Fibroblast of skin of left quadriceps (primary cell): Measurements from ENCODE around the gene NUDT1.
A peak's percentile ranks its signal among the peaks of the same experiment; 100 is the strongest.
"Not testable (repeated sequence)": the region's sequence is repeated elsewhere in the genome, so short reads cannot be mapped to it uniquely, and the experiment has no call there.

Experiments
- DNase-seq, 2 experiments: peaks; one replicate each; pipeline ENCODE4 v3.0.0-alpha.2; 2013; ENCODE audit warnings: low read depth in 2 of 2

Gene NUDT1

DNA sequence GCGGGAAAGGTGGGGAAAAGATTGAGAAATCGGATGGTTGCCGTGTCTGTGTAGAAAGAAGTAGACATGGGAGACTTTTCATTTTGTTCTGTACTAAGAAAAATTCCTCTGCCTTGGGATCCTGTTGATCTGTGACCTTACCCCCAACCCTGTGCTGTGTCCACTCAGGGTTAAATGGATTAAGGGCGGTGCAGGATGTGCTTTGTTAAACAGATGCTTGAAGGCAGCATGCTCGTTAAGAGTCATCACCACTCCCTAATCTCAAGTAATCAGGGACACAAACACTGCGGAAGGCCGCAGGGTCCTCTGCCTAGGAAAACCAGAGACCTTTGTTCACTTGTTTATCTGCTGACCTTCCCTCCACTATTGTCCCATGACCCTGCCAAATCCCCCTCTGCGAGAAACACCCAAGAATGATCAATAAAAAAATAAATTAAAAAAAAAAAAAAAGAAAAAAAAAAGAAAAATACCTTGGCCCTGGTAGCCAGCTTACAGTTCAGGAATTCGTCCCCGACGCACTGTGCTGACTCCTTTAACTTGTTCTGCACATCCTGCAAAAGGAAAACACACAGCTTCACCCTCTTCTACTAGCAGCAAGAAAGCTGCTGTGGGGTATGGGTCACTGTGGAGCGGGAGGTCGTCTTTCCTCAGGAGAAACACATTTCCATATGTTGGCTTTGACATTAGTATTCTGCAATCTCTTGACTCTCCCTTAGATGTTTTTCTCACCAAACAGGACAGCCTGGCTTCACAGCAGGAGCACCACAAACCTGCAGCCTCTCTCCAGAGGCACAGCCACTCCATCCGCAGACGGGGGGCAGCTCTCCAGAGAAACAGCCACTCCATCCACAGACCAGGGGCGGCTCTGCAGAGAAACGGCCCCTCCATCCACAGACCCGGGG, 27.3 kb downstream of the NUDT1 start:
- DNase-seq: not testable (repeated sequence)

DNA sequence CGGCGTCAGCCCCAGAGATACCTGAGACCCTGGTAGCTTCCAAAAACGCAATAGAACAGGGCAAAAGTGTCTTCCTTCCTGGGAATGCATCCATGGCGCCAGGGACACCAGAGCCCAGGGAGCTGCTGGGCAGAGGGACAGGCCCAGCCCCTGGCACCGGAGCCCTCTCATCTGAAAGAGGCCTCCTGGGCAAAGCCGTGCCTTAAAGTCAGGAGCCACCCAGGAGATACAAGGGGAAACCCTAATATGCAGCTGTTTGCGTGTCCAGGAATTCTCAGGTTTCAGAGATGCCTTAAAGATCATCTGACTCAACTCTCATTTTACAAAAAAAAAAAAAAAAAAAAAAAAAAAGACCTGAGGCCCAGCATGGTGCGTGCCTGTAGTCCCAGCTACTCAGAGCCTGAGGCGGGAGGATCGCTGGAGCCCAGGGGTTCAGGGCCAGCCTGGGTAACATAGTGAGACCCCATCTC, 28.0 kb downstream of the NUDT1 start:
- no peak for DNase-seq

DNA sequence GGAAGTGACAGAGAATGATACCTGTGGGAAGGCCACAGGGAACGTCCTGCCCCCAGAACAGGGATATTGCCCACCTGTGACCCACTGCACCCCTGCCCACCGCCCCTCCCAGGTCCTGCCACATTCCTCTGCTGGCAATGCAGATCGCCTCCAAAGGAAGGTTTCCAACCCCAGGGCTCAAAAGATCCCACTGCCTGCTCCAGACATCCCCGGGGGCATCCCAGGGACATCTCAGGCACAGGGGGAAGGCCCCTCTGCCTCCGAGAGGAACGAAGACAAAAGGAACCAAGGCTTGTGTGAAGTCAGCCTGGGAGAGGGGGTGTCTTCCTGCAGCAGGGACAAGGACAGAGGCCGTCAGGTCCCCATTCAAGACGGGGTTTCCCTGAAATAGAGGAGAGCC, 28.5 kb downstream of the NUDT1 start:
- DNase-seq: no peak

DNA sequence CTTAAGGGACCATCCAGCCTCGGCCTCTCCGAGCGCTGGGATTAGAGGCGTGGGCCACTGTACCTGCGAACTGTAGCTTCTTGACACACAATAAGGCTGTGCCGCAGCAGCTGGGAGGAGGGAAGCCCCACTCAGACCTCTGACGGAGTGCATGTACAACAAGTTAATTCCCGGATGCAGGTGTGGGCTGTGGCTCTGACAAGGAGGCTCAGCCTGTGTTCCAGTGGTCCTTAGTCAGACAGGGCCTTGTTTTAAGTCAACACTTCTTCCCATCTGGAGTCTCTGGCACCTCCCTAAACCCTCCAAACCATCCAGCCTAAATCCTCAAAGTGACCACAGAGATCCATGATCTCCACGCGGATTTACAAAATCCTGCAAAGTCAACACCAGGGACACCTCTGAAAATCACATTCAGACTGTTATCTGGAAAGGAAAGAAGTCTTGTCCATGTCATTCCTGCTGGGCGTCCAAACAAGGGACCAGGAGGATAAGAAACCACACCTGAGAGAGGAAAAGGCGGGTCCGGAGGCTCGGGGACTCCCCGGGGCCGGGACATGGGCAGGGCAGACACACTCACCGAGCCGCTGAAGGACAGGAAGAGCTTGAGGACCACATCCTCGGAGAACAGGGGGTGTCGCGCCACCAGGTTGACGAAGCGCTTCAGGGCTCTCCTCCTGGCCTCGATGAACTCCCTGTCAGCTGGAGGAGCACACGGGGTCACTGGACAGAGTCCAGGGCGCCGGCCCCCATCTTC, 29.4 kb downstream of the NUDT1 start:
- DNase-seq: no peak

DNA sequence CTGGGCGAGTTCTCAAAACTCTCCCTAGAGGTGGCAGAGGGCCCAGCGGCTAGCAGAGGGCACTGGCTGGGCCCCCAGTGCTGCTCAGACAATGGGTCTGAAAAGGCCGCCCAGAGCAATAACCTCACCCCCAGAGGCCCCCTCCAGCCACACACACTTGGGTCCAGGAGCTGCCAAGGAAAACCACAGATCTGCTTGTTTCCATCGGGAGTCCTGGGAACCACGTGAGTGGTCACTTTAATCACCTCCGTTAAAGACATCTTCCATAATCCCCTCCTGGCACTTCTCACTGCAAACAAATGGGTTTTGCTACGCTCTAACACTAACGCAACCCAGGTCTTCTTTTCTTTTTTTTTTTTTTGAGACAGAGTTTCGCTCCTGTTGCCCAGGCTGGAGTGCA, 30.0 kb downstream of the NUDT1 start:
- DNase-seq: no peak

DNA sequence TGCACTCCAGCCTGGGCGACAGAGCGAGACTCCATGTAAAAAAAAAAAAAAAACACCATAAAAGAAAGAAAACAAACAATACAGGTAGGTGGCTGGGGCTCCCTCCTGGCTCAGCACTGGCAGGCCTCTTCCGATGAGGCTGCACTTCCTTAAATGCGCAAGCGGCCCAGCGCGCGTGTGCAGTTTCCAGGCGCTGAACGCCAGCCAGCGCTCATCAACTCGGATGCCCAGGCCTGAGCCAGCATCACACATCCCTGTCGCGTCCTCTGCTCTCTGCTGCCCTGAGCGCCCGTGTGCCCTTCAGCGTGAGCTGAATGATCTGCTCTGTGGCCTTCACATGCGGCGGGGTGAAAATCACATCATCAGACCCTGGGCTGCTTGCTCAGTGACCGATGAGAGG, 31.8 kb downstream of the NUDT1 start:
- DNase-seq: no peak

DNA sequence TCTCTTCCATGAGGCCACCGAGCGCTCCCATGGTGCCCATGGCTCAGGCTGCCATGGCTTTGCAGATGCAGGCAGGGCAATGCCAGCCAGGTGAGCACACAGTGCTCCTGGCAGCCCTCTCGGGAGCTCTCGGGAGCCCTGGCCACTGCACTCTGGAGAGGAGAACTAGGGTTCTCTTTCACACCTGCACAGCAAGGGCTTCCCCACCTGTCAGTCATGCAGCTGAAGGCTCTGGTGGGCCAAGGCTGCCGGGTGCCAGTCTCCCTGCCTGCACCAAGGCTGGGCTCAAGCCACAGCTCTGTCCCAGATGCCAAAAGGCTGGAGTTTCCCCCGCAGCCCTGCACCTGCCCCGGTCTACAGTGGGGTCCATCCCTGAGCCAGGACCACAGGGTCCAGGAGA, 32.6 kb downstream of the NUDT1 start:
- no peak for DNase-seq

DNA sequence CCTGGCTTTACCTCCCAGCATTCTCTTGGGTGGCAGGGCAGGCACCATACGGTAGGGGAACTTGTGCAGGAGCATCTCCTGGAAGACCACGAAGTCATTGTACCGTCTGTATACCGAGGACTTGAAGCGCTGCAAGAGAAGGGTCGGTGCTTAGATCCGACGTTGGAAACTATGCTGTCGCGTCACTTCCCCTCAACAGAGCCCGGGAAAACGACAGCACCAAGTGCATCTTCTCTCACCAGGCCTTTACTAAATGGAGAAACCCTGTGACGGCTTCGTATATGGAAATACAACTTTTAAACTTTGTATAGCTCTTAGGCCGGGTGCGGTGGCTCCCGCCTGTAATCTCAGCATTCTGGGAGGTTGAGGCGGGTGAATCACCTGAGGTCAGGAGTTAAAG, 33.1 kb downstream of the NUDT1 start:
- DNase-seq: no peak

DNA sequence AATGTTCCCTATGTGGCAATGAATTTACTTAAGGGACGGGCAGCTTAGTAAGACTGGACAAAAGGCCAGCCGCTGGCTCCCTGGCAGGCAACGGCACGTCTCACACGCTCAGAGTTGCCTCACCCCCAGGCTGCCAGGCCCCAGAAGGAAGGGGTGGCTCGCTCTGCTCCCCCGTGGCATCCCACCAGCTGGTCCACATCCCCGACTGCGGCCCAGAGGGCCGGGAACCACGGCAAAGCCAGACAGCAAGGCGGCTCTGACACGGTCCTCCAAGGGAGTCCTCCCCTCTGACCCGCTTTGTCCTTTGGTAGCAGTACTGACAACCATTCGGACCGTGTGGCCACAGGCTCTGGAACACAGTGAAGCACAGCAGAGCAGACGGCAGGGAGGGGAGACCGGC, 34.1 kb downstream of the NUDT1 start:
- DNase-seq: no peak

DNA sequence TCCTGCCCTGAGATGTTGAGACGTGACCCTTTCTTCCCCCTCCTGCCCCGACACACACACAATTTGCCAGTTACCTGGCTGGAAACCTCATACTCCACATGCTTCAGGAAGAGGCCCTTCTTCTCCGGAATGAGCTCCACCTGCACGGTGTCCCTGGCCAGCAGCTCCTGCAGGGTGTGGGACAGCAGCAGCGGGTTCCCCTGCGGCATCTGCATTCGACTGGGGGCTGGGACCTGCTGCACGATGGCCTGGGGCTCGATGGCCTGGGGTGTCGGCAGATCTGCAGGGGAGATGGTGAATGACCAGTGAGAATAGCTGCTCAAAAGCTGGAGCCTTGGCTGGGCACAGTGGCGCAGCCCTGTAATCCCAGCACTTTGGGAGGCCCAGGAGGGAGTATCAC, 36.0 kb downstream of the NUDT1 start:
- DNase-seq: no peak

DNA sequence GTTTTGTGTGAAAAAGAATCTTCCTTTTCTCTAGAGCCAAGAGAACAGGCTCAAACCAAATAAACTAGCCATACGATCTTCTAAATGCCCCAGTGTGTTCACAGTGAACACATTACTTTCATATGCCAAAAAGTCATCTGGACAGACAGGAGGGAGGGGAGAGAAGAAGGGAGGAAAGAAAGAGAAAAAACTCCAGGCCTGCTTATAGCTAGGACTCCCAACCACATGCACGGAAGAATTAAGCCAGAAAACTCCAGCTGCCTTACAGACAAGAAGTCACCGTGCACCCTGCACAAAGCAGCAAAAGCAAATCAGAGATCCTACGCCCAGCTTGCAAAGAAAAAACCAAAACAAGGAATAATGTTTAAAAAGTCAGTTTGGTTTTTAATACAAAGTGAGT, 37.9 kb downstream of the NUDT1 start:
- DNase-seq: no peak

DNA sequence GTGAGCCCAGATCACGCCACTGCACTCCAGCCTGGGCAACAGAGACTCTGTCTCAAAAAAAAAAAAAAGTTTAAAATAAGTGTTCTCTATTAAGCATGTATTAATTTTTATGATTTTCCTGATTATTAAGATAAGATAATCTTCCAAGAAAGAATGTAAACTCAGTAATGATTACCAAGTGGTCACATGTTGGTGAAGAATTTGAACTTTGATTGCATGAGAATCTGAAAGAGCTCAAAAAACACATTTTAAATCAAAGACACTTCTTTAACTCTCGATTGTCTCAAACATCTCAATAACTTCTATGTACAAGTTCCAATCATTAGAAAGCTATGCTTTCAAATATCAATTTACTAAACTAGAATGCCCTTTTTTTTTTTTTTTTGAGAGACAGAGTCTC, 38.4 kb downstream of the NUDT1 start:
- DNase-seq: no peak

DNA sequence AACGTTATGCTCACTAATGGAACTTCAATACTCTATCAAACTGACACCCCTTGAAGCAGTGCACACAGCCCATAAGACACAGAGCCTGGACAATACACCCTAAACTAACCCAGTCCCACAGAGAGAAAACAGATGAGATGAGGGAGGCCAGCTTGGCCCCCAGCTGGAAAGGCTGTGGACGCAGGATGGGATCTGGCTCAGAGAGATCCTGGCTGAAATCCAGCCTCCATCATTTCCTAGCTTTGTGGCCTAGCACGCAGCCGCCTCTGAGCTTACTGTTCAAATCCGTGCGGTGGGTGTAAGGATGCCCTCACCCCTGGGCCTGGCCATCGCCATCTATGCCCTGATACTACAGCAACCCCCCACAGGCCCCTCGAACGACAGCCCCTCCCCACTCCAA, 39.5 kb downstream of the NUDT1 start:
- peak in 1 of 2 experiments; percentile 21 for DNase-seq

DNA sequence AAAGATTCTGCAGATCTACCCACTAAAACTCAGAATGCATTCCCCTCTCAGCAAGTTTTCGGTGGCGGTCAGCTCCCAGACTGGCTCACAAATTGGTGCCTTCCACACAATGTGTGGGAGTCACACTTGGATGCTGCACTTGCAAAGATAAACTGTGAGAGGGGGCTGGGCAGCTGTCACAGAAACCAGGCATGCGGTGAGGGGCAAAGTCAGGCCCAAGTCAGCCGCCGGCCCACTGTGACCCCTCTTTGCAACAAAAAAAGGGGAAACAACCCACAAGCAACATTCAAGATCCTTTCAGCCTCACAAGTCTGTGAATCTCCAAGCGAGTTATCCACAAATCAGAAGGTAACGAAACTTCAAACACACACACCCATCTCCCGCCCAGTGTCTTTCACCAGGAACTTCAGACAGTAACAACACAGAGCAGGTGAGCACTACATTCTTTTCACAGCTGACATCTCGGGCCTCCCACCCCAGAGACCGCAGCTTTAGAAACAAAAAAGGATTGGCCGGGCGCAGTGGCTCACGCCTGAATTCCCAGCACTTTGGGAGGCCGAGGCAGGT, 40.2 kb downstream of the NUDT1 start:
- no peak for DNase-seq

DNA sequence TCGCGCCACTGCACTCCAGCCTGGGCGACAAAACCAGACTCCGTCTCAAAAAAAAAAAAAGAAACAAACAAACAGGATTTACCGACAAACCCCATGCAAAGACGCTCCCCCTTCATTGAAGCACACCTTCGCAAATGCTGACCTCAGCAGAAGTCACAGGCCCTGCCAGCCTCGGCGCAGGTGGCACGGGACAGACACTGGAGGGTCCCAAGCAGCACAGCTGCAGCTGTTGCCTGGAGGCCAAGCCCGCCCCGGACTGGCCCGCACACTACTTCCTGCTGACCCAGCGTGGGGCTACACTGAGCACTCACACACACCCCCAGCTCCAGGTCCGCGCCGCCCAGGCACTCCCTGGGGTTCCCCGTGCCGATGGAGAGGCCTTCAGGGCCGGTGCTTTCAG, 41.0 kb downstream of the NUDT1 start:
- no peak for DNase-seq

DNA sequence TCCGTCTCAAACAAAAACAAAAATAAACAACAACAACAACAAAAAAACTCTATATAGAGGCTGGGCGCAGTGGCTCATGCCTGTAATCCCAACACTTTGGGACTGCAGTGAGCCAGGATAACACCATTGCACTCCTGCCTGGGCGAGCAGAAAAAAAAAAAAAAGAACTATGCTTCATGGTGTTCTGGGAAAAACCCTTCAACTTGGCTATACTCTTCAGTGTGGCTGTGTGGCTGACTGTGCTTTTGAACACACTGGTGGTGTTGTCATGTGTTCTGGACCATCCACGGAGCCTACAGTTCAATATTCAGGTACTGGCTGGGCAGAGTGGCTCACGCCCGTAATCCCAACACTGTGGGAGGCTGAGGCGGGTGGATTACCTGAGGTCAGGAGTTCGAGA, 45.7 kb downstream of the NUDT1 start:
- DNase-seq: no peak

DNA sequence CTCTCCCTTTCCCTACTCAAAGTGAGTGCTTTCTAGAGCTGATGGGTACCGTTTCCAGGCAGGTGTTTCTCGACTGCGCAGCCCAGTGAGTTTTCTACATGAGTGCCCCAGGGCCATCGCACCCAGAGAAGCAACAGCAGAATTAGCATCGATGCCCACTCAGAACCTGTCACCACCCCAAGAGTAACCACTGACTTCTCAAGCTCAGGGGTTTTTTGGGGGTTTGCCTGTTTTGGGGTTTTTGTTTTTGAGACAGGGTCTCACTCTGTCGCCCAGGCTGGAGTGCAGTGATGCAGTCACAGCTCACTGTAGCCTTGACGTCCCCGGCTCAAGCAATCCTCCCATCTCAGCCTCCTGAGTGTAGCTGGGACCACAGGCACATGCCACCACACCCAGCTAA, 46.5 kb downstream of the NUDT1 start:
- DNase-seq: no peak

DNA sequence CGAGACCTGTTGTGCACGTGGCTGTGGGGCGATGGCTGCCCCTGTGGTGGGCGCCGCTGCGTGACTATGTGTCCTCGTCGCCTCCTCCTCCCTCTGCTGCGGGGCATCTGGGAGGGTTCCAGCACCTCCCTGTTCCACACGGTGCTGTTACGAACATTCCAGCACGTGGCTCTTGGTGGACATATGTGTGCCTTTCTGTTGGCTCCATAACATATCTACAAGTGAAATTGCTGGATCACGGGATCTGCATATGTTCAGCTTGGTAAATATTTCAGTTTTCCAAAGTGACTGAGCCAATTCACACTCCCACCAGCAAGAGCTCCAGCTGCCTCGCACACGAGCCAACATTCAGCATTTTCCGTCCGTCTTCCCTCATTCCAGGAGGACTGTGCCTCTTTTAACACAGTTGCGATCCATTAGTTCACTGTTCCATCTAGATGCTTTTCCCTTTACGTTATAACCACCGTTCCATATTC, 47.1 kb downstream of the NUDT1 start:
- no peak for DNase-seq

DNA sequence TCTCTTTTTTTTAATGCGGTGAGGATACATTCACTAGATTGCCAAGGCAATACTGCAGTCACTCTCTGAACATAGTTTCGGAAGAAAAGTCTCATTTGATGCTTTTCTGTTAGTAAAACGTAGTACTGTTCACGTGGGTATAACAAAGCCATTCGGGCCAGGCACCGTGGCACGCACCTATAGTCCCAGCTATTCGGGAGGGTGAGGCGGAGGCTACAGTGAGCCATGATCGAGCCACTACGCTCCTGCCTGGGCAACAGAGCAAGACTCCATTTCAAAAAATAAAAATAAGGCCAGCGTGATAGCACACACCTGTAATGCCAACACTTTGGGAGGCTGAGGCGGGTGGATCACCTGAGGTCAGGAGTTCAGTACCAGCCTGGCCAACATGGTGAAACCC, 47.6 kb downstream of the NUDT1 start:
- DNase-seq: no peak

DNA sequence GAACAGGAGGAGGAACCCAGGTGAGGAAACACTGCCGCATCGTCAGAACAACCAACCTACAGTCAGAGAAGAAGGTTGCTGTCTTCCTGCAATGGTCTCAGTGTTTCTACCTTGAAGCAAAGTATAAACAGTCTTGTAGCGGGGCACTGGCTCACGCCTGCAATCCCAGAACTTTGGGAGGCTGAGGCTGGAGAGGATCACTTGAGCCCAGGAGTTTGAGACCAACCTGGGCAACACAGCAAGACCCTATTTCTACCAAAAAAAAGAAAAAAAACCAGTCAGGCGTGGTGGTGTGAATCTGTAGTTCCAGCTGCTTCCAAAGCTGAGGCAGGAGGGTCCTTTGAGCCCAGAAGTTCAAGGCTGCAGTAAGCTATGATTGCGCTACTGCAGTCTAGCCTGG, 48.9 kb downstream of the NUDT1 start:
- DNase-seq: no peak

DNA sequence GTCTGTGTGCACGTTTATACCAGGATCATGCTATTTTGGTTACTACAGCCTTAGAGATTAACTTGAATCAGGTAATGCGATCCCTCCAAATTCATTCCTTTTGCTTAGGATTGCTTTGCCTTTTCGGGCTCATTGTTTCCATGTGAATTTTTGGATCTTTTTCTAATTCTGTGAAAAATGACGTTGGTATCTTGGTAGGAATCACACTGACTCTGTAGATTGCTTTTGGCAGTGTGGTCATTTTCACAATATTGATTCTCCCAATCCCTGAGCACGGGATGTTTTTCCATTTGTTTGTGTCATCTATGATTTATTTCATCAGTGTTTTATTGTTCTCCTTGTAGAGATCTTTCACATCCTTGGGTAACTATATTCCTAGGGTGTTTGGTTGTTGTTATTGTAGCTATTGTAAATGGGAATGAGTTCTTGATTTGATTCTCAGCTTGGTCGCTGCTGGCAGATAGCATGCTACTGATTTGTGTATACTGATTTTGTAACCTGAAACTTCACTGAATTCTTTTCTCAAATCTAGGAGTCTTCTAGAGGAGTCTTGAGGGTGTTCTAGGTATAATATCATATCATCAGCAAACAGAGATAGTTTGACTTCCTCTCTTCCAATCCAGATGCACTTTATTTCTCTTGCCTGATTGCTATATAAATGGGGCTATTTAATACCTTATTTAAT, 54.1 kb downstream of the NUDT1 start:
- no peak for DNase-seq

DNA sequence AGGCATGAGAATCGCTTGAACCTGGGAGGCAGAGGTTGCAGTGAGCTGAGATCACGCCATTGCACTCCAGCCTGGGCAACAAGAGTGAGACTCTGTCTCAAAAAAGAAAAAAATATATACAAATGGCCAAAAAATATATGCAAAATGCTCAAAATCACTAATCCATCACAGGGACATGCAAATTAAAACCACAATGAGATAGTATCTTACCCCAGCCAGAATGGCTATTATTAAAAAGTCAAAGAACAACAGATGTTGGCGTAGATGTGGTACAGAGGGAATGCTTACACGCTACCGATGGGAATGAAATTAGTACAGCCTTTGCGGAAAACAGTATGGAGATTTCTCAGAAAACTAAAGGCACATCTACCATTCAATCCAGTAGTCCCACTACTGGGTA, 54.8 kb downstream of the NUDT1 start:
- no peak for DNase-seq
